Left hindlimb (tissue), 1 donor: ENCODE measurements around the gene INTS3.
"Not testable (repeated sequence)": the region's sequence is repeated elsewhere in the genome, so short reads cannot be mapped to it uniquely, and the experiment has no call there.

ENCODE experiments used
- DNase-seq: peaks from one replicate; pipeline ENCODE4 v3.0.0-alpha.2; 2018

INTS3 gene

DNA sequence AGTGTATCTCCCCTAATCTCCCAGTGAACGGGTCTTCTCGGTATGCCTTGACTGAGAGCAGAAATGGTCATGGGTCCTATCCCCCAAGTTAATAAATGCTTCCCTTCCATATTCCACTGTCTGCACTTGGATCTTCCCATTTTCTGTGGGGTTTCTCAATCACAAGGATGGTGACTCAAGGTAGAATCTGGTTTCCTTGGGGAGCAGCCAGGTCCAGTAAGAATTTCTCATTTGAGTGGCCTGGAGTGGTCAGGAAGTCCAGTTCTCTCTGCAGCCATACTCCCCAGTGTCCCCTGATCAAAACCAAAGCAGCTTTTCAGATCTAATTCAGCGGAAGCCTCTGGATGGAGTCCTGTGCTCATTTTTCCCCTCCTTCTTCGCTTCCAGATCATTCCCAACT lies 32.6 kb downstream of the INTS3 start:
- no peak for DNase-seq

DNA sequence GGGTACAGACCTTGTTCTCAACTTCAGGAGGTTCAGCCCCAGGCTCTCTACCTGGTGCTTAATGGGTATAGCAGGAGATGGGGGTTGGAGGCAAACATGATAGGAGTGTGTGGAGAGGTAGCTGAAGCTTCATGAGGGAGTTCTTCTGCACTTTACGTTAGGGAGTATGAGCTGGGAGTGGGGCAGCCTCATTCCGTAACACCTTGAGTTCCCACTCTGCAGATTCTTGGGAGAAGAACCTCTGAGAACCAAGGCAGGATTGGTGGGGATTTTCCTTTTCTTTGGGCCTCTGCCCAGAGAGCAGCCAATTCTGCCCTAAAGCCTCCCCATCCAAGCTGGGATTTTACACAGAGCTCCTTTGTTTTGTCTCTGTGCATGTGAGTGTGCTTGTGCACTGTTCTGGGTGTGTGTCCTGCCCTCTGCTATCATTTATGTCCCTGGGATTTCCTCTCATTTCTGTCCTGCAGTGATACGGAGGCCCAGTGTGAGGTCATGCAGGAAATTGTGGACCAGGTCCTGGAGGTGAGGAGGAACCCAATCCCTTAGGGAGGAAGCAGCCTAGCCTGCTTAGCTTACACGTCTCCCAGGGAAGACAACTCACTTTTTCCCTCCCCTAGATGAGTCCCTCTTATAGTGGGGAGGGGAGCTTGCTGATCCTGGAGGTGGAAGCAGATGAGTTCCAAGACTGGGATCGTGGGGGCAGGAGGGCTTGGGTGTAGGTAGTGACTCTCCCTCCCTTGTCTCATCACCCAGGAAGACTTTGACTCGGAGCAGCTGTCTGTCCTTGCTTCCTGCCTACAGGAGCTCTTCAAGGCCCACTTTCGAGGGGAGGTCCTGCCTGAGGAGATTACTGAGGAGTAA lies 35.7 kb downstream of the INTS3 start:
- no peak for DNase-seq

DNA sequence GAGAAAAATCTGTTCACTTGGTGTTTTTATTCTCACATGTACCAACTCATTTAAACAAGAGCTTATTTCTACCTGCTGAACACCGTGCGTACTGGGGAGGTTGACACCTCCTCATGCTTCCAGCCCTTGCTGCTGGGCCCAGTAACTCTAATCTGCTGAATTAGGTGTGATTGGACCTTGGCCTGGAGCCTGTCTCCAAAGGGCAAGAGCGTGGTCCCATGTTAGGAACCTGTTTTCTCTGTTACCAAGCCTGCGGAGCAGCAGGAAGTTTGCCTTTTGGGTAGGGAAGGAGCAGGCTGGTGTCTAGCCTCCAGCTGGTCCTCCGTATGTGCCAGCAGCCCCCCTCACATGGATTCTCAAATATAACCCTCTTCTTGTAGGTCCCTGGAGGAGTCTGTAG lies 36.5 kb downstream of the INTS3 start:
- no peak for DNase-seq

DNA sequence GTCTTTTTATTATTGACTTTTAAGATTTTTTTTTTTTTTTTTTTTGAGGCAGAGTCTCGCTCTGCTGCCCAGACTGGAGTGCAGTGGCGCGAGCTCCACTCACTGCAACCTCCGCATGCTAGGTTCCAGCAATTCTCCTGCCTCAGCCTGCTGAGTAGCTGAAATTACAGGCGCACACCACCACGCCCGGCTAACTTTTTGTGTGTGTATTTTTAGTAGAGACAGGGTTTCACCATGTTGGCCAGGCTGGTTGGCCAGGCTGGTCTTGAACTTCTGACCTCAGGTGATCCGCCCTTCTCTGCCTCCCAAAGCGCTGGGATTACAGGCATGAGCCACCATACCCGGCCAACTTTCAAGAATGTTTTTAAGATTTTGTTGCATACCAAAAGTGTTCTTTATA lies 38.8 kb downstream of the INTS3 start:
- not testable (repeated sequence) for DNase-seq

DNA sequence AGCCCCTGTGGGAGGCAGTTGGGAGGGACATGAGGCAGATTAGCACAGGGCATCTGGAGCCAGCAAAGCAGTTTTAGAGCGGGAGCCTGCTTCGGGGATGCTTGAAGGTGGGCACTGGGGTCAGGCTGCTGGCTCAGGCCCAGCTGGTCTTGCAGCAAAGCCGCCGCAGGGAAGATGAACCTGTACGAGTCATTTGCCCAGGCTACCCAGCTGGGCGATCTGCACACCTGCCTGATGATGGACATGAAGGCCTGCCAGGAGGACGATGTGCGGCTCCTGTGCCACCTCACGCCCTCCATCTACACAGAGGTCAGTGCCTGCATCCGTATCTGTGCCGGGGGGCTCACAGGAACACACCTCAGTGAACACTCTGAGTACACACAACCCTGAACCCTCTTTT lies 39.7 kb downstream of the INTS3 start:
- DNase-seq, result no peak

DNA sequence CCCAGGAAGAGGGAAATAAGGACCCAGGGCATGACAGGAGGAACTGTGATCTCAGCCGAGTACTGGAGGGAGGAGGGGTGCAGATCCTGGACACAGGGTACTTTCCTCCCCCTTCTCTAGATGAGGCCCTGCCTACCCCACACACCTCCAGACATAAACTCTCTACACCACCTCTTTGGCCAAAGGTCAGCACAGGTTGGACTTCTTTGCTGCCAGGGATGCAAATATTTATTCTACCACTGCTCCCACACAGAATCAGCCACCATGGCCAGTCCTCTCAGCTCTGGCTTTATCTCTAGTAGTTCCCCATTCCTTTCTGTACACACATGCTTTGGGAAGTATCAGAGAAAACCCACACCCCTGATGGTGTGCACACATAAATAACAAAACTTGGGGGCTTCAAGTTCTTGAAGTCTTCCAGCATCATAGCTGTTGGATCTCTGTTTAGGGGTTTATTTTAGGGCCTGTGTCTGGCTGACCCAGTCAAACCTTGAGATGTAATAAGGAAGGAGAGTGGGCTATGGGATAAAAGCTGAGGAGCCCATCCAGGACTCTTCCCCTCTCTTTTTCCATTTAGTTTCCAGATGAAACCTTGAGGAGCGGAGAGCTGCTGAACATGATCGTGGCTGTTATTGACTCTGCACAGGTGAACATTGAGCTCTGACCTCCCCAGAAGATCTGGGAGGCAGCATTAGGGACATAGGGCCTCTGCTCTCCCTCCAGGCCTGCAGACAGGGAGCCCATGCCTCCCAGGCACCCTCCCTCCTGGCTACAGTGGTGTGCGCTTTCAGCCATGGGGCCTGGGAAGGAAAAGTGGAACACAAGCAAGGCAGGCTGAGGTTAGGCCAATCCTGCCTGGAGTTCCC lies 40.7 kb downstream of the INTS3 start:
- DNase-seq, result no peak

DNA sequence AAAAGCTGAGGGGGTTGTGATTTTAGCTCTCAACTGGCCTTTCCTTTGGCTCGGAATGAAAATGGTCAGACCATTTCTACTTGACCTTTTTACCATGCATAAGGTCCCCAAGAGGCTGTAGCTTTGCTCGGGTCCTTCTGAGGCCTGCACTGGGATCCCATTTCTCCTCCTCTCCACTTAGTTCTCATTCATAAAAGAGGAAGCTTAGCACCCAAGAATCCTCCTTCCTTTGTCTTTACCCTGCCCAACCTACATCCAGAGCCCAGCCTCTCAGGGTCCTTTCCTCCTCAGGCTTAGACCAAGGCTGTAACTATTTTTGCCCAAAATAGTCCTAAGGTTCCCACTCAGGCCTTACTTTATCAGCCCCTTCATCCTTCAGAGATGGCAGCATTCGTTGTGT lies 41.4 kb downstream of the INTS3 start:
- DNase-seq, result no peak

DNA sequence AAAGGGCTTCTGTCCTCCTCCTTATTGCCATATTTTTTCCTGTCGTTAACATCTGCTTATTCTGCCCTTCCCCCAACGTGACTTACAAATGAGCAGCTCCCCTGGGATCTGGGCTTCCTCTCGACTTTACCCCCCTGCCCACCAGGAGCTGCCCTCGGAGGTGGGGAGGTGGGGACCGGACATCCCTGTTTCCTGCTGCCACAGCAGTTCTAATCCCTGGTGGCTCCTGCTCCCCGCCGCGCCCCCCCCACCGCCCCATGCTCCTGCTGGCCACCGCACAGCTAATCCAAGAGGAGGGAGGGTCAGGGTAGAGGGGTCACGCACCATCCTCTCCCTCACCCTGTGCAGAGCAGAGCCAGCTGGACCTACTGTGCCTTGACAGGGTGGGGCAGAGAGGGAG lies 42.9 kb downstream of the INTS3 start:
- no peak for DNase-seq

DNA sequence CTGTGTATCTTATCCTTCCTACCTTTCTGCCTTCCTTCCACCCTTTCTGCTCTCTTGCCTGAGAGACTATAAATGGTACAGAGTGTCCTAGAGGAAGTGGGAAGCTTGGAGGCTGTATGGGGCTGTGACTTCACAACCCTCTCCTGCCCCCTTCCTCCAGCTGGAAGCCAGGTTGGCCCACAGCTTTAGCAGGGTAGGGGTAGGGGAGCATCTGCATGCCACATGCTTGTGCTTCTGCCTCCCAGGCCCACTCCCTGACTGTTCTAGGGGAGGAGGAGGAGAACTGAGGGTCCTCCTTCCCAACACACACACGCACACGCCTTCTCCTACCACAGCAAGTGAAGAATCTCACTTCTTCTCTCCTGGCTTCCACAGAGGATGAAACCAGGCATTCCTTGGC lies 43.4 kb downstream of the INTS3 start:
- no peak for DNase-seq

DNA sequence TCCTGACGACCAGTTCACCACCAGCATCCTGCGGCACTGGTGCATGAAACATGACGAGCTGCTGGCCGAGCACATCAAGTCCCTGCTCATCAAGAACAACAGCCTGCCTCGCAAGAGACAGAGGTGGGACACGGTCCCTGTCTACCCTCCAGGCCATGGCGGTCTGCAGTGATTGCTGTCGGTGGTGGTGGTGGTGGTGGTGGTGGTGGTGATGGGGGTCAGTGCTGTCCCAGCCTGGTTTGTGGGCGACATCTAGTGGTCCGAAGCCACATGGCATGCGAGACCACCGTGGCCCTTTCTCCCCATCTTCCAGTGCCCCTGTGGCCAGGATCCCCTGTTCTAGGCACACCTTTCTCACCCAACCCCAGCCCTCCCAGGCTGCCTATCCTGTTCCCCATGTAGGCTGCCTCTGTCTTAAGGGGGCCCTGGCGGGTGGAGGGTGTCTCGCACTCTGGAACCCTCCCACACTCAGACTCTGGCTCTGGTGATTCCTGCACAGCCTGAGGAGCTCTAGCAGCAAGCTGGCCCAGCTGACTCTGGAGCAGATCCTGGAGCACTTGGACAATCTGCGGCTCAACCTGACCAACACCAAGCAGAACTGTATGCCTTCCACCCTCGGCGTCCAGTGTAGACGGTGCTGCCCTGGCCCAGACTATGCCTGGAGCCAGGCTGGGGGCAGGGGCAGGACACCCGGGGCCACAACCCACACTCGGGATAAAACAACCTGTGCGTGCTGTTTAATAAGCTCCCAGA lies 44.2 kb downstream of the INTS3 start:
- DNase-seq, result no peak

DNA sequence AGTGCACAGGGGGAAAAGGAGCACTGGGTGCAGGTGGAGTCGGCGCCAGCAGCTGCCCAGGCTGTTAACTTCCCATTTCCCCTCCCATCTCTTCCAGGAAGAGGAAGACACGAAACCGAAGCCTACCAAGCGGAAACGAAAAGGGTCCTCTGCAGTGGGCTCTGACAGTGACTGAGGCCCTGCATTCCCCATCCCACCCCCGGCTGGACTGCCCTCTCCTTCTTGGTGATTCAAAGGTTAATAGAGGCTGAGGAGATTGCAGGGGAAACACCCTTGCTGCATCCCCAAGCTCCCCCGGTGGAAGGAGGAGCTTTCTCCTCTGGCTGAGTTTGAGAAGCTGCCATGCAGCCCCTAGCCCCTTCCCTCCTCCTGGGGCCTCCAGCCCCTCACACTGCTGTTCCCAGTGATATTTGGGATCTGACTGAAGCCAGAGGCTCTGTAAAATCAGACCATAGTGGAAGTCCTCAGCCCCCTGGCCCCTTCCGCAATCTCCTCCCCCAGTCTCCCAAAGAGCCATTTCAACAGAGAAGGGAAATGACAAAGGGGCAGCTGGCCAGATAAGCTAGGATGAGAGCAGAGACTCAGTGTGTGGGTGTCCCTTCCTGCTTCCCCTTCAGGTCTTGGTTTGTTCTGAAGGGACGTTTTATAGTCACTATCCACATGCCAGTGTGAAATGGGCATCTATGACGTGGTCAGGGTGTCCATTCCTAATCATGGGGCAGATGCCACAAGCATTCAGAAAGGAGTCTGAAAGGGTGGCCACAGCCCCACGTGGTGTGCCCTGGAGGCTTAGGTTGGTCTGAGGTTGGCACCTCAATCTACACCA lies 45.5 kb downstream of the INTS3 start:
- no peak for DNase-seq

DNA sequence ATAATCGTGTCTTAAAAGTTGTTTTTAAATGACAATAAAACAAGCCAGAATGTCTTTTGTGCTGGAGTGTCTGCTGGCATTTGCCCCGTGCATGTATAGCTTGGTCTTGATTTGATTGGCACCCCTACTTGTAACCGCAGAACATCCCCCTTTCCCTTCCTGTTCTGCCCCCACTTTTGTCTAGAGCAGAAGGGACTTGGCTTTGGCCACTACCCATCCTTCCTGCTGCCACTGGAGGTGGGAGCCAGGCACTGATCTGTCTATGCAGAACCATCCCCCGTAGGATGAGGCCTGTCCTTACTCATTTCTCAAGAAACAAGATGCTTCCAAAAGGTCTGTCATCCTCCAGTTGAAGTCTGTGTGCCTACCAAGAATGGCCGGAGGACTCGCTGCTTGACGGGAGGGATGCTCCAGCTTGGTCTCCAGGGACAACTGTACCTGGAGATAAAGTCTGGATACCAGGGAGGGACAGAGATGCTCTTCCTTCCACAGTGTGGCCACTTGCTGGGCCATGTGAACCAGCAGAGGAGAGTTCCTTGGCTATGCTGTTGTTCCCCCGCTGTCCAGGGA lies 46.3 kb downstream of the INTS3 start:
- DNase-seq, result no peak

DNA sequence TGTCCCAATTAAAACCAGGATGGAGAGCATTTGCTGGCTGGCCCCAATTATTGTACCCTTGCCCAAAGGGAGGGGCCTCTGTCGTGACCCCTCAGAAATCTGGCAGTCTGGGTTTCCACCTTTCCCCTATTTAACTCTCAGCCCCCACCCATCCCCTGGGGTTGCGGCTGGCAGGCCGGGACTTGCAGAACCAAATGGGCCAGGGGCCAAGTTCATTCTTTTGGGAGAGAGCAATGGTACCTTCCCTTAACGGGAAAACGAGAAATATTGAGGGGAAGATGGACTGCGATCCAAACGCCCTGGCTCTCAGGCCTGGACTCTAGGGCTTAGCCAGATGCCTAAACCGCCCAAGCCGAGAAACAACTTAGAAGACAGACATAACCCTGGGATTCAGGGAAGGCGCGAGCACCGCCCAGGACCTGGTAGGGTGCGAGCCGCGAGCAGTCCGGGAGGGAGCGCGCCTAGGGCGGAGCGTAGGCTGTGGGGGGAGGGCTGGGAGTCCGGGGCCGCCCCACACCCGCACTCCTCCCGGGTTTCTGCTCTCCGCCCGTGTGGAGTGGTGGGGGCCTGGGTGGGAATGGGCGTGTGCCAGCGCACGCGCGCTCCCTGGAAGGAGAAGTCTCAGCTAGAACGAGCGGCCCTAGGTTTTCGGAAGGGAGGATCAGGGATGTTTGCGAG lies 47.1 kb downstream of the INTS3 start, which contains the start of gene SLC27A3:
Gene SLC27A3, plus strand, starts transcription at position 628 of the 678 bp plus-strand sequence. CDS start 91 bp downstream, outside the sequence.
- DNase-seq, result peak; percentile 91

DNA sequence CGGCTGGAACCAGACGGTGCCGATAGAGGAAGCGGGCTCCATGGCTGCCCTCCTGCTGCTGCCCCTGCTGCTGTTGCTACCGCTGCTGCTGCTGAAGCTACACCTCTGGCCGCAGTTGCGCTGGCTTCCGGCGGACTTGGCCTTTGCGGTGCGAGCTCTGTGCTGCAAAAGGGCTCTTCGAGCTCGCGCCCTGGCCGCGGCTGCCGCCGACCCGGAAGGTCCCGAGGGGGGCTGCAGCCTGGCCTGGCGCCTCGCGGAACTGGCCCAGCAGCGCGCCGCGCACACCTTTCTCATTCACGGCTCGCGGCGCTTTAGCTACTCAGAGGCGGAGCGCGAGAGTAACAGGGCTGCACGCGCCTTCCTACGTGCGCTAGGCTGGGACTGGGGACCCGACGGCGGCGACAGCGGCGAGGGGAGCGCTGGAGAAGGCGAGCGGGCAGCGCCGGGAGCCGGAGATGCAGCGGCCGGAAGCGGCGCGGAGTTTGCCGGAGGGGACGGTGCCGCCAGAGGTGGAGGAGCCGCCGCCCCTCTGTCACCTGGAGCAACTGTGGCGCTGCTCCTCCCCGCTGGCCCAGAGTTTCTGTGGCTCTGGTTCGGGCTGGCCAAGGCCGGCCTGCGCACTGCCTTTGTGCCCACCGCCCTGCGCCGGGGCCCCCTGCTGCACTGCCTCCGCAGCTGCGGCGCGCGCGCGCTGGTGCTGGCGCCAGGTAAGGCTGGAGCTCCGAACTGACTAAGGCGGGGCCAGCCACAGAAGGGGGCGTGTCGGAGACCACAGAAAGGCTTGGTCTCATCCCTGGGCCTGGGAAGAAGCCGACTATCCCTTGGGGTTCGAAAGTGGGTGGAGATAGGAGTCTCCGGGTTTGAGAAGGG lies 47.8 kb downstream of the INTS3 start:
- peak; percentile 74 for DNase-seq

DNA sequence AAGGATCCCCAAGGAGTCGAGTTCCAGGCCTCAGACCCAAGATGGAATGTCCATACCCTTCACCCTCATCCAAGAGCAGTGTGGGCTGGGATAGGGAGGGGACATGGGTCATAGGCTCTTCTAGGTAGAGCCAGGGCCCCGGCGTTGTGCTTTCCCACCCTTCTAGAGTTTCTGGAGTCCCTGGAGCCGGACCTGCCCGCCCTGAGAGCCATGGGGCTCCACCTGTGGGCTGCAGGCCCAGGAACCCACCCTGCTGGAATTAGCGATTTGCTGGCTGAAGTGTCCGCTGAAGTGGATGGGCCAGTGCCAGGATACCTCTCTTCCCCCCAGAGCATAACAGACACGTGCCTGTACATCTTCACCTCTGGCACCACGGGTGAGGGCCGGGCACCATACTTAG lies 48.5 kb downstream of the INTS3 start:
- DNase-seq, result no peak

DNA sequence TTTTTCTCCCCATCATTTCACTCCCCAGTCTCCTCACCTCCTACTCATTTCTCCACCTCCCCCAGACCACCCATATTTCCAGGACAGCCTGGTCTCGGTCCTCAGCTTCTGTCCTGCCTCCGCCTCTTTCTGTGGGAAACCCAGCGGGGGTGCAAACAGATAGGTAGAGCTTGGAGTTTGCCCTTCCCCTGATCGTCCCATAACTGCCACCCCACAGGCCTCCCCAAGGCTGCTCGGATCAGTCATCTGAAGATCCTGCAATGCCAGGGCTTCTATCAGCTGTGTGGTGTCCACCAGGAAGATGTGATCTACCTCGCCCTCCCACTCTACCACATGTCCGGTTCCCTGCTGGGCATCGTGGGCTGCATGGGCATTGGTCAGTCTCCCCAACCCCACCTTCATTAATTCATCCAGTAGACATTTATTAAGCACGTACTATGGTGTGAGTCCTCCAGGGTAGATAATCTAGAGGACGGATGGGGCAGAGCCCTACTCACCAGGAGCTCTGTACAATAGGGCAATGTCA lies 49.1 kb downstream of the INTS3 start:
- no peak for DNase-seq

DNA sequence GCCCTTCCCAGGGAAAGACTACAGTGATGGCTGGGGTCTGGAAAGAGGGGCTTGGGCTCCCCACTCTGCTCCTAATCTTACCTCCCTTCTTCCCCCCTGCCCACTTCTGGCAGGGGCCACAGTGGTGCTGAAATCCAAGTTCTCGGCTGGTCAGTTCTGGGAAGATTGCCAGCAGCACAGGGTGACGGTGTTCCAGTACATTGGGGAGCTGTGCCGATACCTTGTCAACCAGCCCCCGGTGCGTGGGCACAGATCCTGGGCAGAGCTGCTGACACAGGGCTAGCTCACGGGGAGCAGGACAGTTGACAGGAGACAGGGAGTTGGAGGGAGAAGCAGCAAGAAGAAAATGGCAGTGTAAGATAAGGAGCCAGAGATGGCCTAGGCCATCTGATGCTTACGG lies 49.8 kb downstream of the INTS3 start:
- DNase-seq, result no peak

DNA sequence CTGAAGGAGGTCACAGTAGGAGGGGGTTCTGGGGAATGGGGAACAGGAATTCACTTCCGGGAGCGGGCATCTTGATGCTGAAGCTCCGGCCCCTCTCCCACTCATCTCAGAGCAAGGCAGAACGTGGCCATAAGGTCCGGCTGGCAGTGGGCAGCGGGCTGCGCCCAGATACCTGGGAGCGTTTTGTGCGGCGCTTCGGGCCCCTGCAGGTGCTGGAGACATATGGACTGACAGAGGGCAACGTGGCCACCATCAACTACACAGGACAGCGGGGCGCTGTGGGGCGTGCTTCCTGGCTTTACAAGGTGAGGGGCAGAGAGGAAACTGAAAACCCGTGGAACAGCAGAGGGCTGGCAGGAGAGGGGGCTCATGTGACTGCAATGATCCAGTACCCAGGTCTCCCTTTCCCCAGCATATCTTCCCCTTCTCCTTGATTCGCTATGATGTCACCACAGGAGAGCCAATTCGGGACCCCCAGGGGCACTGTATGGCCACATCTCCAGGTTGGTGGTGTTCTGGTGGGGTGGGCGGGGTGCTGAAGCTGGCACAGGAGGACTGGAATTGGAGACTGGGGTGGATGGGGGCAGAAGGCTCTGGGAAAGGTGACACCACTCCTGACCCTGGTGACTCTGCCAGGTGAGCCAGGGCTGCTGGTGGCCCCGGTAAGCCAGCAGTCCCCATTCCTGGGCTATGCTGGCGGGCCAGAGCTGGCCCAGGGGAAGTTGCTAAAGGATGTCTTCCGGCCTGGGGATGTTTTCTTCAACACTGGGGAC lies 50.4 kb downstream of the INTS3 start:
- DNase-seq, result no peak
